HAP-1 (cell line): ENCODE results near the gene MRPS27.
"Not testable (repeated sequence)": the region's sequence is repeated elsewhere in the genome, so short reads cannot be mapped to it uniquely, and the experiment has no call there.

Experiments
- DNase-seq, 2 experiments: peaks; one replicate each; pipeline ENCODE4 v3.0.0-alpha.2; 2016 to 2020; ENCODE audit warnings: low spot score in 2 of 2
- H3K27me3 ChIP-seq: fragments of 250-450 bp; sonication (Bioruptor Pico); 2 replicates; pipeline ENCODE4 v1.5.1; 2020; ENCODE audit warnings: low read depth, mild to moderate bottlenecking, moderate library complexity
- H3K36me3 ChIP-seq: fragments of 250-450 bp; sonication (Bioruptor Pico); replicated peaks from 2 replicates; pipeline ENCODE4 v1.5.1; 2020; ENCODE audit warnings: mild to moderate bottlenecking
- H3K4me1 ChIP-seq: fragments of 250-450 bp; sonication (Bioruptor Pico); 2 replicates; pipeline ENCODE4 v1.5.1; 2020; ENCODE audit warnings: mild to moderate bottlenecking
- H3K4me3 ChIP-seq: fragments of 250-450 bp; sonication (Bioruptor Pico); 2 replicates; pipeline ENCODE4 v1.5.1; 2020; ENCODE audit warnings: mild to moderate bottlenecking, moderate library complexity
- H3K9me3 ChIP-seq: fragments of 250-450 bp; sonication (Bioruptor Pico); 2 replicates; pipeline ENCODE4 v1.5.1; 2020; ENCODE audit warnings: mild to moderate bottlenecking, moderate library complexity
- in situ Hi-C: fragments of 300-500 bp; cut with MboI; formaldehyde crosslinking; loops from 3 replicates; pipeline ENCODE4 v1.14.3; 2020; ENCODE audit warnings: low sequenced_read_pairs, inconsistent platforms, mixed read lengths

The MRPS27 gene

GRCh38 chr5:72182686-72183085 lies 137.4 kb downstream of the MRPS27 start:
- no peak for DNase-seq
- H3K36me3 ChIP-seq: peaks cover 42% of the 10 kb centered on the region
- H3K9me3 ChIP-seq: no peaks in the 10 kb centered on the region
- peaks cover 36% of the 10 kb centered on the region for H3K4me1 ChIP-seq
- in situ Hi-C loops: no loop called here
- H3K27me3 ChIP-seq: no peaks in the 10 kb centered on the region
- H3K4me3 ChIP-seq: no peak overlapping the region

GRCh38 chr5:72180925-72181324 lies 139.1 kb downstream of the MRPS27 start:
- Histone ChIP-seq H3K9me3 (no peaks in the 10 kb centered on the region), H3K36me3 (peaks cover 28% of the 10 kb centered on the region), H3K4me3 (no peak overlapping the region), H3K27me3 (no peaks in the 10 kb centered on the region), H3K4me1 (peaks cover 36% of the 10 kb centered on the region)
- DNase-seq: no peak
- in situ Hi-C loops: no loop called here

- Histone ChIP-seq H3K36me3 (peaks cover 21% of the 10 kb centered on the region), H3K4me1 (peaks cover 36% of the 10 kb centered on the region), H3K9me3 (no peaks in the 10 kb centered on the region), H3K4me3 (no peak overlapping the region), H3K27me3 (no peaks in the 10 kb centered on the region)
- DNase-seq: no peak
- in situ Hi-C loops: no loop called here
These were observed 140.1 kb downstream of the MRPS27 start for GRCh38 chr5:72179816-72180440.

- Histone ChIP-seq H3K9me3 (no peaks in the 10 kb centered on the region), H3K27me3 (no peaks in the 10 kb centered on the region), H3K36me3 (peaks cover 14% of the 10 kb centered on the region), H3K4me1 (peaks cover 36% of the 10 kb centered on the region), H3K4me3 (no peak overlapping the region)
- in situ Hi-C loops: no loop called here
- peak; percentile 46 to 66 for DNase-seq
These were observed 140.8 kb downstream of the MRPS27 start for GRCh38 chr5:72179028-72179815.

GRCh38 chr5:72177538-72177937 lies 142.5 kb downstream of the MRPS27 start:
- Histone ChIP-seq H3K27me3 (no peaks in the 10 kb centered on the region), H3K36me3 (0 out of 2 replicates have a peak, but pooled peaks cover 9% of the 10 kb centered on the region), H3K4me1 (peaks cover 24% of the 10 kb centered on the region), H3K4me3 (no peak overlapping the region), H3K9me3 (no peaks in the 10 kb centered on the region)
- in situ Hi-C loops: no loop called here
- DNase-seq: no peak

- no peaks in the 10 kb centered on the region for H3K27me3 ChIP-seq
- in situ Hi-C loops: no loop called here
- H3K36me3 ChIP-seq: peaks cover 9% of the 10 kb centered on the region; the same call in 1 of the 2 replicates
- no peak overlapping the region for H3K4me3 ChIP-seq
- DNase-seq: no peak
- H3K9me3 ChIP-seq: no peaks in the 10 kb centered on the region
- H3K4me1 ChIP-seq: peaks cover 23% of the 10 kb centered on the region
These were observed 147.3 kb downstream of the MRPS27 start for GRCh38 chr5:72172786-72173185.

GRCh38 chr5:72171667-72172066 lies 148.4 kb downstream of the MRPS27 start:
- Histone ChIP-seq H3K4me1 (peaks cover 34% of the 10 kb centered on the region), H3K27me3 (no peaks in the 10 kb centered on the region), H3K4me3 (no peak overlapping the region), H3K9me3 (no peaks in the 10 kb centered on the region), H3K36me3 (peaks cover 16% of the 10 kb centered on the region; the same call in 1 of the 2 replicates)
- DNase-seq: no peak
- in situ Hi-C loops: no loop called here

GRCh38 chr5:72171181-72171580 lies 148.9 kb downstream of the MRPS27 start:
- in situ Hi-C loops, H3K9me3 ChIP-seq, DNase-seq, H3K4me3 ChIP-seq, H3K27me3 ChIP-seq: not testable (repeated sequence)
- Histone ChIP-seq H3K36me3 (peaks cover 13% of the 10 kb centered on the region; the same call in 1 of the 2 replicates), H3K4me1 (peaks cover 38% of the 10 kb centered on the region)

GRCh38 chr5:72170101-72170500 lies 149.9 kb downstream of the MRPS27 start:
- in situ Hi-C loops: no loop called here
- Histone ChIP-seq H3K36me3 (peaks cover 12% of the 10 kb centered on the region; the same call in 1 of the 2 replicates), H3K4me1 (peaks cover 45% of the 10 kb centered on the region), H3K9me3 (no peaks in the 10 kb centered on the region), H3K4me3 (no peak overlapping the region), H3K27me3 (no peaks in the 10 kb centered on the region)
- no peak for DNase-seq
